ENCODE measurements around the gene PRKG1.
"Not testable (repeated sequence)": the region's sequence is repeated elsewhere in the genome, so short reads cannot be mapped to it uniquely, and the experiment has no call there.

Gene PRKG1

GRCh38 chr10:51170518-51171245, 96.4 kb downstream of the PRKG1 start:
- no peak for DNase-seq

GRCh38 chr10:51171946-51172345, 97.7 kb downstream of the PRKG1 start:
- no peak for DNase-seq

GRCh38 chr10:51176976-51177695, 102.8 kb downstream of the PRKG1 start:
- no peak for DNase-seq

GRCh38 chr10:51178634-51179033, 104.3 kb downstream of the PRKG1 start:
- no peak for DNase-seq

DNA sequence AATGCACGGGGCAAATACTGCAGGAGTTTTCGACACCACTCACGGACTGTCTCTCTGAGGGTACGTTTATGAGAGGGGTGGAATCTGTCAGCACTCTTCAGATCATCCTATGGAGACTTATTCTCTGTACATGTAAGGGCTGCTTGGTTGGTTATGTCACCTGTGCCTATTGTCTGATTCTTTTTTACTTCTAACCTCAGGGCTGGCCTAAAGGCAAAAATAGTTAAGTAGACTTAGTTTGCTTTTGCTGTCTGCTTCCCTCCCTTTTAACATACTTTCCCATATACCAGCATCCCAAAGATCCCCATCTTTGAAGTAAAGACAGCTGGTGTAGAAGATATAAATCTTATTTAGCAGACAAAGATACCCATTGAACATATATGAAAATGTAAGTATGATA, 105.9 kb downstream of the PRKG1 start:
- no peak for DNase-seq

DNA sequence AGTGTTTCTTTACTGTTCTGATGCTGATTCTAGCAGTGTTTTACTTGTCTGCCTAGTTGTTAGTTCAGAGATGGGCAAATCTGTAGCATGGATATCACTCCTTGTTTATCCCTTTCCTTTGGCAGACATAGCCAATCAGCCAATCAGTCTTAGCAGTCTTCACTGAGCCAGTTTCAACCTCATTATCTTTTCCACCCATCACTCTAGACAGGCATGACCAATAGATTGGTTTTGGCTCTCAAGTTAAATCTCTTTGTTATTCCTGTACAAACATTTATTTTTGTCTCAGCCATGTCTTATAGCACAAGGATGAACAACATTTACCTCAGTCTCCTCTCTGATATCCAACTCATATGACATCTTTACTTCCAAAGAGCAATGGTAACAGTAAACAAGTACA, 109.5 kb downstream of the PRKG1 start:
- no peak for DNase-seq

DNA sequence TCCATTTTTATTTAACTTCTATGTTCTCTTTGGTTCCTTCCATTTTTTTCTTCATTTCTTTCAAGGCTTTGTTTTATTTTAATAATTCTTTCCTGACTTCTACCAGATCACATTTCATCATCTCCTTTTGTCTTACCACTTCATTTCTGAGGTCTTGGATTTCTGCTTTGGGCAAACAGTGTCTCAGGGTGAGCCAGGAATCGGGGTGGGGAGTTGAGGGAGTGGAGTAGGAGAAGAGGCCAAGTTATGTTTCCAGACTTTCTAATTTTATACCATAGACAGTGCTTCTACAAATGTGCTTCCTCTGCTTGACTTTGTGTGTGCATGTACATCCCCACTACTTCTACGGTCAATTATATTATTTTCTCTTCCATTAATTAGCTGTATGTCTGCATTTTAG, 112.1 kb downstream of the PRKG1 start:
- no peak for DNase-seq

GRCh38 chr10:51188008-51188407, 113.7 kb downstream of the PRKG1 start:
- no peak for DNase-seq

DNA sequence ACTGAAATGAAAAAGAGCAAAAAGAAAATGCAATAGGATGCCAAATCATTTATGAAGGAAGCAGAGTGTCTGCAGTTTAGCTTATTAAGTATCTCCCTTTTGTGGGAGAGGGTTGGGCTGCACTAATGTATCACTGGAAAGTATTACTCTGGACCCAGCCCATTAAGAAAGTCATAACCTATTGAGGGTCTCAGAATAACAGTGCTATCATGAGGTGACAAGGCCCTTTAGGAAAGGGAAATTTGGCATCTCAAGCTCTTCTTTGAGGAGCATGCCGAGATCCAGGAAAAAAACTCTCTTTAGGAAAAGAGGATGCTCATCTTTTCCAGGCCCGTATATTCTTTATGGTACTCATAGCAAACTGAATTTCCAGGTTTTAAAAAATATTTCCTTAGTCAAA, 114.6 kb downstream of the PRKG1 start:
- DNase-seq = no peak

- no peak for DNase-seq
Observed at GRCh38 chr10:51196508-51197175, 122.4 kb downstream of the PRKG1 start.

- no peak for DNase-seq
Observed at GRCh38 chr10:51198170-51198569, 123.9 kb downstream of the PRKG1 start.

GRCh38 chr10:51201947-51202346, 127.7 kb downstream of the PRKG1 start:
- no peak for DNase-seq

- DNase-seq = no peak
Observed at GRCh38 chr10:51203359-51203758, 129.1 kb downstream of the PRKG1 start.

- no peak for DNase-seq
Observed at GRCh38 chr10:51204066-51204465, 129.8 kb downstream of the PRKG1 start.

DNA sequence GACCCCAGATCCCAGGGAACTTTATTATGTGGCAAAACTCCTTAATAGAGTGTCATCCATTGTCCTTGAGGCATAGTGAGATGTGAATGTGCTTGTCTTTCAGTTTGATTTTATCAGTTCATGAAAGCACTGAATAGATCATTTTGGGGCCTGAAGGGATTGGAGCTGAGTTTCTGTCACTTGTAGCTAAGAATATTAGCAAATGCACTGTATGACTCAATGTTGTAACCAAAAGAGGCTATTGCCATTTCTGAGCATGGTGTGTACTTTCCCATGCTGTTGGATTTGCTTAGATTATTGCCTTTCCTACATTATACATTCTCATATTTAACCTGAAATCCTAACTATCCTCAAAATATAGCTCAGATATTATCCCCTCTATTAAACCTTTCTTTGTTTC, 130.4 kb downstream of the PRKG1 start:
- no peak for DNase-seq

DNA sequence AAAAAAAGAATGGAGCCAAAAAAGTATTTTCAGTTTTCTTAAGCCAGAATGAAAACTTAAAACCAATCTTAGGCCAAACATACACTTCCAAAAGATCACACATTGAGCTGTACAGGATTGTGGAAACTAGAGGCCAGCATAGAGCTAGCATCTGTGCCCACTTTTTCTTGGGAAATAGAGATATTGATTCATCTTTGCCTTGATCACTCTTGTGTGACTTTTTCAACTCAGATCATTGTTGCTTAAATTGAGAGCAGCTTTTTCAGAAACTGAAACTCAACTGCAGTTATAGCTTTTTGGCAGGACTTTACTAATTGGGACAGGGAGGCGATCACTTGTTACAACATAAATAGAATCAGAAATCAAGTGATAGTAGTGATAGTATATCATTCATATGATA, 132.2 kb downstream of the PRKG1 start:
- DNase-seq = no peak

- DNase-seq = not testable (repeated sequence)
Observed at GRCh38 chr10:51212937-51213336, 138.7 kb downstream of the PRKG1 start.

- DNase-seq = no peak
Observed at GRCh38 chr10:51214207-51215196, 140.2 kb downstream of the PRKG1 start.

- no peak for DNase-seq
Observed at GRCh38 chr10:51215951-51216834, 141.9 kb downstream of the PRKG1 start.

GRCh38 chr10:51217505-51217904, 143.2 kb downstream of the PRKG1 start:
- DNase-seq = no peak

Data from hypothalamus (tissue), 51 donors.